Epithelial cell of proximal tubule (primary cell): ENCODE measurements around the gene RFTN2. TPM values are rescaled to one million over a fixed set of nuclear protein-coding genes. Genes with fewer than 3 reads are reported as not detected.
"Not testable (repeated sequence)": the region's sequence is repeated elsewhere in the genome, so short reads cannot be mapped to it uniquely, and the experiment has no call there.

Source experiments
- DNase-seq: peaks from one replicate; pipeline ENCODE4 v3.0.0-alpha.2; 2011; ENCODE audit warnings: low read depth
- H3K4me3 ChIP-seq: 2 replicates; pipeline ENCODE4 v1.5.1; 2011; ENCODE audit warnings: low read depth, mild to moderate bottlenecking, low read length
- CTCF ChIP-seq: conservative IDR thresholded peaks from 2 replicates; pipeline ENCODE4 v1.5.1; 2012; ENCODE audit warnings: low read depth, mild to moderate bottlenecking, low read length
- total RNA-seq: library from RNA; depleted of rRNA; stranded (reverse); fragments of >200 nt; gene quantifications from 2 replicates; pipeline ENCODE4 v1.2.3, GENCODE V29; 2015

Gene RFTN2
- total RNA-seq, 1 donor from 2014 or later: not detected

- no peak for TF ChIP-seq CTCF
- no peak overlapping the region for H3K4me3 ChIP-seq
- no peak for DNase-seq
These were observed 27.3 kb downstream of the RFTN2 start for GRCh38 chr2:197647961-197648690.

- H3K4me3 ChIP-seq: no peak overlapping the region
- no peak for DNase-seq
- TF ChIP-seq CTCF: no peak
These were observed 33.7 kb downstream of the RFTN2 start for GRCh38 chr2:197641666-197642065.

GRCh38 chr2:197640571-197641122 is 34.7 kb downstream of the RFTN2 start:
- DNase-seq, H3K4me3 ChIP-seq: not testable (repeated sequence)

- TF ChIP-seq CTCF: no peak
- no peak for DNase-seq
- no peak overlapping the region for H3K4me3 ChIP-seq
These were observed 42.2 kb downstream of the RFTN2 start for GRCh38 chr2:197633109-197633657.

GRCh38 chr2:197628043-197628500 is 47.3 kb downstream of the RFTN2 start:
- no peak overlapping the region for H3K4me3 ChIP-seq
- DNase-seq: no peak
- no peak for TF ChIP-seq CTCF

GRCh38 chr2:197626965-197627625 is 48.3 kb downstream of the RFTN2 start:
- DNase-seq: no peak
- no peak for TF ChIP-seq CTCF
- H3K4me3 ChIP-seq: no peak overlapping the region

GRCh38 chr2:197620133-197620532 is 55.3 kb downstream of the RFTN2 start:
- no peak for TF ChIP-seq CTCF
- no peak overlapping the region for H3K4me3 ChIP-seq
- DNase-seq: no peak
